Measurements from ENCODE around the gene TSPAN6. TPM values are rescaled to one million over a fixed set of nuclear protein-coding genes. Genes with fewer than 3 reads are reported as not detected.
A peak's percentile ranks its signal among the peaks of the same experiment; 100 is the strongest.

Gene TSPAN6
- total and polyA plus RNA-seq, 10 of the 15 experiments (the other 5 are each of a cell fraction or from before 2014, with no cell fraction given), result 0.04 to 0.23 (median 0.08) TPM; not detected in 5

DNA sequence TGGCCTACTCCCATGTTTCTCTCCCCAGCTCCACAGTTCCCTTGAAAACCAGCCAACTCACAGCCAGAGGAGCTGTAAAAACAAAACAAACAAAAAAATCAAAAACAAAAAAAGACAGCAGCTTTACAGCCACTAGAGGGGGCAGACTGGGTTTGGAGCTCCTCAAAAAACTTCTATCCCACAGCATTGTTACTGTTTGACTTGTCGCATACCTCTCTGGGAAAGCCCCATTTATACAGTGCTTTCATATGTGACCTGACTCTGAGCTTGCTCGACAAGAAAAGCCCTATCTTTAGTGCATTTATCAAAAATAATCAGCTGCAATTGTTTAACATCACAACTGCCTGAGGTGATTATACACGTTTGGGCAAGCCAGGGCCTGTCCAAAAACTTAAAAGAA lies 21.6 kb downstream of the TSPAN6 start:
- FAIRE-seq, result peak; percentile 7

More for the DNA sequence above, 21.6 kb downstream of the TSPAN6 start:
- ChIA-PET CTCF (interaction anchor here (0.7 to 1.2 kb wide), 8 partner anchors 22 to 203 kb away, joined by 3 to 9 read pairs (median 3); no protein-coding TSS in a partner anchor), POLR2A (no interaction called here), SMC1A (ENCODE audit: uncharacterized antibody, unreplicated experiment) (interaction anchor here (1.0 kb wide), 2 partner anchors 39 to 40 kb away, joined by 3 read pairs; no protein-coding TSS in a partner anchor), RAD21 (ENCODE audit: unreplicated experiment) (interaction anchor here (0.5 to 1.6 kb wide), 3 partner anchors 45 to 154 kb away, joined by 3 to 5 read pairs (median 4); no protein-coding TSS in a partner anchor)
- Histone ChIP-seq H4K20me1 (ENCODE audit: control insufficient read depth, insufficient read depth) (no peaks in the 10 kb centered on the region), H3K4me1 (ENCODE audit: control insufficient read depth, insufficient read depth, low read length) (no peaks in the 10 kb centered on the region), H3K4me2 (ENCODE audit: control insufficient read depth, insufficient read depth) (no peak overlapping the region), H3K9ac (ENCODE audit: control insufficient read depth, insufficient read depth, low read length) (no peak overlapping the region), H3K27me3 (replicated peaks in 1 of 2; ENCODE audit: control insufficient read depth in 2 of 2, insufficient read depth in 2 of 2, low read length in 1 of 2) (no peaks in the 10 kb centered on the region), H2AFZ (ENCODE audit: control insufficient read depth, low read depth, low read length) (no peak overlapping the region), H3K36me3 (ENCODE audit: control insufficient read depth in 2 of 2, insufficient read depth in 2 of 2, low read length in 1 of 2) (no peaks in the 10 kb centered on the region), H3K79me2 (ENCODE audit: control insufficient read depth, insufficient read depth, low read length) (no peaks in the 10 kb centered on the region), H3K9me3 (replicated peaks; ENCODE audit: control insufficient read depth, insufficient read depth, low read length) (no peaks in the 10 kb centered on the region), H3K4me3 (no peak overlapping the region), H3K27ac (ENCODE audit: control insufficient read depth, insufficient read depth) (no peak overlapping the region)
- 2% methylated on average over 3 of the region's 3 CpGs for WGBS (ENCODE audit: insufficient coverage, insufficient replicate concordance, low lambda C conversion rate, missing lambda C conversion rate)
- intact Hi-C loops (cut with micrococcal nuclease; ENCODE audit: unreplicated experiment), result no loop called here
- in situ Hi-C loops (cut with MboI), result no loop called here
- TF ChIP-seq RUNX3 (IDR thresholded peaks at IDR 0.05; ENCODE audit: low read length) (peak; percentile 46), RAD21 (IDR thresholded peaks at IDR 0.05; ENCODE audit: insufficient read depth, low read depth, low read length) (peak; percentile 43), ATF7 (IDR thresholded peaks at IDR 0.05; ENCODE audit: low read depth) (no peak), SMAD5 (IDR thresholded peaks at IDR 0.05; ENCODE audit: low read depth) (no peak), ZNF384 (IDR thresholded peaks at IDR 0.05; ENCODE audit: borderline replicate concordance, low read depth, low read length) (peak; percentile 36; the same call in 1 of the 2 replicates), SMC3 (IDR thresholded peaks at IDR 0.05; ENCODE audit: borderline replicate concordance, low read length) (peak; percentile 50; the same call in 1 of the 2 replicates), FOXM1 (IDR thresholded peaks at IDR 0.05; ENCODE audit: low read depth, low read length) (0 out of 2 replicates have a peak, but pooled peaks have one; percentile 22)
- TF ChIP-seq, protein P1, sequence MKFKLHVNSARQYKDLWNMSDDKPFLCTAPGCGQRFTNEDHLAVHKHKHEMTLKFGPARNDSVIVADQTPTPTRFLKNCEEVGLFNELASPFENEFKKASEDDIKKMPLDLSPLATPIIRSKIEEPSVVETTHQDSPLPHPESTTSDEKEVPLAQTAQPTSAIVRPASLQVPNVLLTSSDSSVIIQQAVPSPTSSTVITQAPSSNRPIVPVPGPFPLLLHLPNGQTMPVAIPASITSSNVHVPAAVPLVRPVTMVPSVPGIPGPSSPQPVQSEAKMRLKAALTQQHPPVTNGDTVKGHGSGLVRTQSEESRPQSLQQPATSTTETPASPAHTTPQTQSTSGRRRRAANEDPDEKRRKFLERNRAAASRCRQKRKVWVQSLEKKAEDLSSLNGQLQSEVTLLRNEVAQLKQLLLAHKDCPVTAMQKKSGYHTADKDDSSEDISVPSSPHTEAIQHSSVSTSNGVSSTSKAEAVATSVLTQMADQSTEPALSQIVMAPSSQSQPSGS (IDR thresholded peaks at IDR 0.05; ENCODE audit: low read length), result 0 out of 2 replicates have a peak, but pooled peaks have one; percentile 26
- TF ChIP-seq, protein P2, sequence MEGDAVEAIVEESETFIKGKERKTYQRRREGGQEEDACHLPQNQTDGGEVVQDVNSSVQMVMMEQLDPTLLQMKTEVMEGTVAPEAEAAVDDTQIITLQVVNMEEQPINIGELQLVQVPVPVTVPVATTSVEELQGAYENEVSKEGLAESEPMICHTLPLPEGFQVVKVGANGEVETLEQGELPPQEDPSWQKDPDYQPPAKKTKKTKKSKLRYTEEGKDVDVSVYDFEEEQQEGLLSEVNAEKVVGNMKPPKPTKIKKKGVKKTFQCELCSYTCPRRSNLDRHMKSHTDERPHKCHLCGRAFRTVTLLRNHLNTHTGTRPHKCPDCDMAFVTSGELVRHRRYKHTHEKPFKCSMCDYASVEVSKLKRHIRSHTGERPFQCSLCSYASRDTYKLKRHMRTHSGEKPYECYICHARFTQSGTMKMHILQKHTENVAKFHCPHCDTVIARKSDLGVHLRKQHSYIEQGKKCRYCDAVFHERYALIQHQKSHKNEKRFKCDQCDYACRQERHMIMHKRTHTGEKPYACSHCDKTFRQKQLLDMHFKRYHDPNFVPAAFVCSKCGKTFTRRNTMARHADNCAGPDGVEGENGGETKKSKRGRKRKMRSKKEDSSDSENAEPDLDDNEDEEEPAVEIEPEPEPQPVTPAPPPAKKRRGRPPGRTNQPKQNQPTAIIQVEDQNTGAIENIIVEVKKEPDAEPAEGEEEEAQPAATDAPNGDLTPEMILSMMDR (IDR thresholded peaks at IDR 0.05 in 2 of 3, conservative IDR thresholded peaks at IDR 0.05 in 1 of 3; ENCODE audit: control insufficient read depth in 2 of 3, extremely low read depth in 1 of 3, insufficient read depth in 1 of 3, low read depth in 3 of 3, low read length in 3 of 3), result peak; percentile 45 to 65 (median 52); a peak in 5 of 6 replicates
- DNase-seq (ENCODE audit: low read depth, low spot score) (peak; percentile 32), ATAC-seq (peak; percentile 98)
- no TSS peak for BruUV-seq (replicated peaks)
